ENCODE data around the gene ZNF407. TPM values are rescaled to one million over a fixed set of nuclear protein-coding genes. Genes with fewer than 3 reads are reported as not detected.

Gene ZNF407
- total and polyA plus RNA-seq, 4 donors, result 2.8 to 34.9 (median 9.5) TPM

- Histone ChIP-seq H3K27me3 (ENCODE audit: control insufficient read depth in 3 of 3, insufficient read depth in 3 of 3, low read length in 2 of 3) (no peaks in the 10 kb centered on the region), H3K9ac (ENCODE audit: insufficient read depth in 1 of 2, low read length in 2 of 2) (no peak overlapping the region), H3K36me3 (ENCODE audit: control insufficient read depth in 4 of 4, insufficient read depth in 4 of 4, low read length in 4 of 4) (no peaks in the 10 kb centered on the region), H3K27ac (ENCODE audit: low read depth in 1 of 2, low read length in 1 of 2) (no peak overlapping the region), H3K9me3 (ENCODE audit: control insufficient read depth in 4 of 4, insufficient read depth in 3 of 4, low read length in 3 of 4) (peaks cover 0 to 2% (median 0%) of the 10 kb centered on the region in 4 donors), H3K4me1 (ENCODE audit: control insufficient read depth in 5 of 5, insufficient read depth in 5 of 5, low read length in 5 of 5) (peaks cover 12 to 28% (median 14%) of the 10 kb centered on the region in 5 donors), H3K4me3 (no peak overlapping the region)
- DNase-seq (no peak), ATAC-seq (ENCODE audit: insufficient read depth, low FRiP score) (peak; percentile 43)
- no peak for TF ChIP-seq CTCF (IDR thresholded peaks at IDR 0.05; ENCODE audit: control extremely low read depth, extremely low read depth)
- 84 to 91% methylated on average over 9 of the region's 9 CpGs for WGBS, 2 donors
Observed at GRCh38 chr18:75051757-75052156, 454.1 kb downstream of the ZNF407 start.

DNA sequence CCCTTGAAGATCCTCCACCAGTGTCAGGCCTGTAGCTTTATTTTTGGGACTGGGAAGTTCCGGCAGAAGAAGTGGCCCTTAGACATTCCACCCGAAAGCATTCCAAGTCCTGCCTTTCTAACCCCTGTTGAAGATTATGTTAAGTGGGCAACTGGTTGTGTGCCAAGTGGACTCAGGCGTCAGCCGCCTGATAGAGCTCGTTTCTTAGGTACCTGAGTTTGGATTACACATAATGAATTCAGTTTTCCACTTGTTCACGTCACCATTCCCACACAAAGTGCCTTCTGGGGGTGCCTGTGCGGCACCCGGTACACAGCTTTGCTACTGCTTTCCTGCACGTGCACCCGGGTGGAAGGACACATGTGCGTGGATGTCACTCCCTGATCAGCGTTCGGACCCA lies 454.8 kb downstream of the ZNF407 start:
- Histone ChIP-seq H3K9me3 (ENCODE audit: control insufficient read depth in 4 of 4, insufficient read depth in 3 of 4, low read length in 3 of 4) (peaks cover 0 to 2% (median 0%) of the 10 kb centered on the region in 4 donors), H3K27me3 (ENCODE audit: control insufficient read depth in 3 of 3, insufficient read depth in 3 of 3, low read length in 2 of 3) (no peaks in the 10 kb centered on the region), H3K4me1 (ENCODE audit: control insufficient read depth in 5 of 5, insufficient read depth in 5 of 5, low read length in 5 of 5) (peaks cover 11 to 23% (median 14%) of the 10 kb centered on the region in 5 donors), H3K27ac (ENCODE audit: low read depth in 1 of 2, low read length in 1 of 2) (peak overlapping the region; percentile 26 to 80), H3K4me3 (no peak overlapping the region), H3K9ac (ENCODE audit: insufficient read depth in 1 of 2, low read length in 2 of 2) (no peak overlapping the region), H3K36me3 (ENCODE audit: control insufficient read depth in 4 of 4, insufficient read depth in 4 of 4, low read length in 4 of 4) (no peaks in the 10 kb centered on the region)
- ATAC-seq (ENCODE audit: insufficient read depth, low FRiP score) (peak; percentile 50), DNase-seq (peak; percentile 81 to 89 (median 82))
- 76 to 89% methylated on average over 13 of the region's 13 CpGs for WGBS, 2 donors
- no peak for TF ChIP-seq CTCF (IDR thresholded peaks at IDR 0.05; ENCODE audit: control extremely low read depth, extremely low read depth)

- Histone ChIP-seq H3K27me3 (ENCODE audit: control insufficient read depth in 3 of 3, insufficient read depth in 3 of 3, low read length in 2 of 3) (no peaks in the 10 kb centered on the region), H3K36me3 (ENCODE audit: control insufficient read depth in 4 of 4, insufficient read depth in 4 of 4, low read length in 4 of 4) (no peaks in the 10 kb centered on the region), H3K27ac (ENCODE audit: low read depth in 1 of 2, low read length in 1 of 2) (peak overlapping the region; percentile 26 to 80), H3K9me3 (ENCODE audit: control insufficient read depth in 4 of 4, insufficient read depth in 3 of 4, low read length in 3 of 4) (peaks cover 0 to 2% (median 0%) of the 10 kb centered on the region in 4 donors), H3K4me1 (ENCODE audit: control insufficient read depth in 5 of 5, insufficient read depth in 5 of 5, low read length in 5 of 5) (peaks cover 12 to 23% (median 14%) of the 10 kb centered on the region in 5 donors), H3K9ac (ENCODE audit: insufficient read depth in 1 of 2, low read length in 2 of 2) (no peak overlapping the region), H3K4me3 (no peak overlapping the region)
- 80 to 92% methylated on average over 9 of the region's 9 CpGs for WGBS, 2 donors
- DNase-seq, result no peak
- ATAC-seq (ENCODE audit: insufficient read depth, low FRiP score), result peak; percentile 28
- no peak for TF ChIP-seq CTCF (IDR thresholded peaks at IDR 0.05; ENCODE audit: control extremely low read depth, extremely low read depth)
Observed at GRCh38 chr18:75053028-75053629, 455.5 kb downstream of the ZNF407 start.
